Caco-2 (cell line): ENCODE measurements around the gene NAA38. TPM values are rescaled to one million over a fixed set of nuclear protein-coding genes. Genes with fewer than 3 reads are reported as not detected.

Source experiments
- BruUV-seq: library from RNA; stranded (reverse); fragments of 400-500 nt; replicated peaks from 2 replicates; lab custom pipeline; 2021; lab: Mats Ljungman, UMichigan
- CTCF ChIA-PET: fragments of 300-600 bp; sonication (Branson Sonifier 250); formaldehyde crosslinking; loops from one replicate; lab custom pipeline; 2022; ENCODE audit warnings: antibody characterized with exemption; lab: Charles Lee
- POLR2A ChIA-PET: fragments of 300-600 bp; sonication (Branson Sonifier 250); formaldehyde crosslinking; loops from one replicate; lab custom pipeline; 2022; ENCODE audit warnings: antibody characterized with exemption; lab: Charles Lee
- DNase-seq, 2 experiments: peaks; one replicate each; pipeline versions ENCODE4 v3.0.0 to v3.0.0-alpha.2; 2020 to 2022
- H3K27me3 ChIP-seq: replicated peaks from 2 replicates; pipeline ENCODE4 v1.6.0; 2011; ENCODE audit warnings: low read length; ENCODE audit not compliant: control insufficient read depth, insufficient read depth
- H3K36me3 ChIP-seq: 2 replicates; pipeline ENCODE4 v1.5.1; 2011; ENCODE audit warnings: low read length; ENCODE audit not compliant: control insufficient read depth, insufficient read depth
- H3K4me1 ChIP-seq: fragments of 250-450 bp; sonication (Bioruptor Pico); 2 replicates; pipeline ENCODE4 v1.5.1; 2020; ENCODE audit warnings: mild to moderate bottlenecking
- H3K4me3 ChIP-seq: 2 replicates; pipeline ENCODE4 v1.5.1; 2011; ENCODE audit warnings: low read depth, mild to moderate bottlenecking, control low read depth, low read length
- H3K9me3 ChIP-seq: fragments of 250-450 bp; sonication (Bioruptor Pico); 2 replicates; pipeline ENCODE4 v1.5.1; 2020; ENCODE audit warnings: mild to moderate bottlenecking, moderate library complexity
- H3K27ac Mint-ChIP-seq: one replicate; pipeline ENCODE4 v1.8.0; 2022; ENCODE audit warnings: mixed read lengths; ENCODE audit not compliant: unreplicated experiment
- H3K27me3 Mint-ChIP-seq: one replicate; pipeline ENCODE4 v1.8.0; 2022; ENCODE audit warnings: mixed read lengths; ENCODE audit not compliant: insufficient read depth, unreplicated experiment
- H3K36me3 Mint-ChIP-seq: one replicate; pipeline ENCODE4 v1.8.0; 2022; ENCODE audit warnings: mild to moderate bottlenecking, mixed read lengths; ENCODE audit not compliant: insufficient read depth, unreplicated experiment
- H3K4me1 Mint-ChIP-seq: one replicate; pipeline ENCODE4 v1.8.0; 2022; ENCODE audit warnings: low read depth, mixed read lengths; ENCODE audit not compliant: unreplicated experiment
- H3K4me3 Mint-ChIP-seq: one replicate; pipeline ENCODE4 v1.8.0; 2022; ENCODE audit warnings: mild to moderate bottlenecking, moderate library complexity, mixed read lengths; ENCODE audit not compliant: unreplicated experiment
- H3K9me3 Mint-ChIP-seq: one replicate; pipeline ENCODE4 v1.8.0; 2022; ENCODE audit warnings: mixed read lengths; ENCODE audit not compliant: unreplicated experiment
- intact Hi-C: fragments of 100-400 bp; cut with micrococcal nuclease; formaldehyde crosslinking; loops from one replicate; pipeline ENCODE4 v1.10.0; 2022; ENCODE audit not compliant: unreplicated experiment
- total RNA-seq: library from RNA; stranded (reverse); gene quantifications from 2 replicates; pipeline ENCODE4 v1.2.3, GENCODE V29; 2022
- TF ChIP-seq, protein P1 (sequence below), 2 experiments: fragments of 200-600 bp in 1 of 2; IDR thresholded peaks; 1 replicate in 1 of 2; 2 replicates in 1 of 2; pipeline versions ENCODE4 v1.5.1 to v1.8.0; 2011 to 2022; ENCODE audit warnings: antibody characterized with exemption in 1 of 2, control low read depth in 1 of 2, inconsistent platforms in 1 of 2, low read depth in 1 of 2, low read length in 1 of 2, mild to moderate bottlenecking in 1 of 2, moderate library complexity in 1 of 2; ENCODE audit not compliant: insufficient read depth in 1 of 2, severe bottlenecking in 1 of 2, unreplicated experiment in 1 of 2

The NAA38 gene
- total RNA-seq, 1 experiment from 2014 or later: 27.4 TPM

DNA sequence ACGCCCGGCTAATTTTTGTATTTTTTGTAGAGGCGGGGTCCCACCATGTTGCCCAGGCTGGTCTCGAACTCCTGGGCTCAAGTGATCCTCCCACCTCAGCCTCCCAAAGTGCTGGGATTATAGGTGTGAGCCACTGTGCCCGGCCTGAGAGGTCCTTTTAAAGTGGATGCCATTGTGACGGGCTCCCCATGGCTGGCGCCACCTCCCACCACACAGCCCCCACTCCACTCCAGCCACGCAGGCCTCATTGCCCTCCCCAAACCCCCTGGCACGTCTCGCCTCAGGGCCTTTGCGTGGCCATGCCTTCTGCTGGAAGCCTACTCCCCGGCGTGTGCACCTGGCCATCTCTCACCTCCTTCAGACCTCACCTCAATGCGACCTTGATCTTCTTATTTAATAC, 35.2 kb downstream of the NAA38 start:
- Histone ChIP-seq H3K9me3 (no peaks in the 10 kb centered on the region), H3K36me3 (no peaks in the 10 kb centered on the region), H3K4me3 (no peak overlapping the region), H3K4me1 (peaks cover 6% of the 10 kb centered on the region), H3K27me3 (no peaks in the 10 kb centered on the region)
- H3K27me3 Mint-ChIP-seq: no peaks in the 10 kb centered on the region
- DNase-seq: no peak
- no peak overlapping the region for H3K27ac Mint-ChIP-seq
- CTCF ChIA-PET: interaction anchor here (0.6 to 1.0 kb wide), 2 partner anchors 76 to 78 kb away, joined by 3 to 5 read pairs; no protein-coding TSS in a partner anchor
- peaks cover 11% of the 10 kb centered on the region for H3K4me1 Mint-ChIP-seq
- BruUV-seq: no TSS peak
- H3K36me3 Mint-ChIP-seq: no peaks in the 10 kb centered on the region
- no peak overlapping the region for H3K4me3 Mint-ChIP-seq
- H3K9me3 Mint-ChIP-seq: no peaks in the 10 kb centered on the region
- TF ChIP-seq, protein P1, sequence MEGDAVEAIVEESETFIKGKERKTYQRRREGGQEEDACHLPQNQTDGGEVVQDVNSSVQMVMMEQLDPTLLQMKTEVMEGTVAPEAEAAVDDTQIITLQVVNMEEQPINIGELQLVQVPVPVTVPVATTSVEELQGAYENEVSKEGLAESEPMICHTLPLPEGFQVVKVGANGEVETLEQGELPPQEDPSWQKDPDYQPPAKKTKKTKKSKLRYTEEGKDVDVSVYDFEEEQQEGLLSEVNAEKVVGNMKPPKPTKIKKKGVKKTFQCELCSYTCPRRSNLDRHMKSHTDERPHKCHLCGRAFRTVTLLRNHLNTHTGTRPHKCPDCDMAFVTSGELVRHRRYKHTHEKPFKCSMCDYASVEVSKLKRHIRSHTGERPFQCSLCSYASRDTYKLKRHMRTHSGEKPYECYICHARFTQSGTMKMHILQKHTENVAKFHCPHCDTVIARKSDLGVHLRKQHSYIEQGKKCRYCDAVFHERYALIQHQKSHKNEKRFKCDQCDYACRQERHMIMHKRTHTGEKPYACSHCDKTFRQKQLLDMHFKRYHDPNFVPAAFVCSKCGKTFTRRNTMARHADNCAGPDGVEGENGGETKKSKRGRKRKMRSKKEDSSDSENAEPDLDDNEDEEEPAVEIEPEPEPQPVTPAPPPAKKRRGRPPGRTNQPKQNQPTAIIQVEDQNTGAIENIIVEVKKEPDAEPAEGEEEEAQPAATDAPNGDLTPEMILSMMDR (IDR thresholded peaks at IDR 0.05; ENCODE audit: insufficient read depth in 1 of 2, low read depth in 1 of 2, low read length in 1 of 2, severe bottlenecking in 1 of 2, unreplicated experiment in 1 of 2): no peak
- intact Hi-C loops: loop anchor here (1.0 to 5.0 kb wide), 3 partner anchors 35 to 79 kb away; partner anchors contain the start of gene NAA38
- POLR2A ChIA-PET: no interaction called here

DNA sequence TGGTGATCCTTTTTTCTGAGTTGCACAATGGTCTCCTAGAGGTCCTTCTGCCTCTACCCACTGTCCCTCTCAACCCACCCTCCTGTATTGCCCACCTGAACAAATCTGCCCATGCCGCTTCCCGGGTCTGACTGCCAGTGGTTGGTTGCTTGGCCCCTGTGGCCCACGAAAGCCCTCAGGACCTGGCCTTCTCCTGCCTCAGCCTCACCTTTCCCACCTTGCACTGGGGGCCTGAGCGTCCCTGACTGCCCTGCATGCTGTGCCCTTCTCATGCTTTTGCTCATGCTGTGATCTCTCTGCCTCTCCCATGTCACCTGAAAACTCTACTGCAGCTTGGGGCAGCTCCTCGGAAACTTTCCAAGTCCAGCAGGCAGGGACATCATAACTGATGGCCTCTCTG, 37.1 kb downstream of the NAA38 start:
- H3K4me3 ChIP-seq: no peak overlapping the region
- no peaks in the 10 kb centered on the region for H3K36me3 Mint-ChIP-seq
- H3K27ac Mint-ChIP-seq: no peak overlapping the region
- H3K27me3 ChIP-seq: no peaks in the 10 kb centered on the region
- no peak overlapping the region for H3K4me3 Mint-ChIP-seq
- no TSS peak for BruUV-seq
- H3K9me3 Mint-ChIP-seq: no peaks in the 10 kb centered on the region
- H3K9me3 ChIP-seq: no peaks in the 10 kb centered on the region
- peaks cover 15% of the 10 kb centered on the region for H3K4me1 ChIP-seq
- TF ChIP-seq, protein P1 (IDR thresholded peaks at IDR 0.05; ENCODE audit: insufficient read depth in 1 of 2, low read depth in 1 of 2, low read length in 1 of 2, severe bottlenecking in 1 of 2, unreplicated experiment in 1 of 2): no peak
- intact Hi-C loops: loop anchor here (5.0 kb wide), 1 partner anchor 77 kb away; no protein-coding TSS in a partner anchor
- DNase-seq: no peak
- no peaks in the 10 kb centered on the region for H3K27me3 Mint-ChIP-seq
- no peaks in the 10 kb centered on the region for H3K36me3 ChIP-seq
- ChIA-PET POLR2A (no interaction called here), CTCF (no interaction called here)
- H3K4me1 Mint-ChIP-seq: peaks cover 22% of the 10 kb centered on the region

DNA sequence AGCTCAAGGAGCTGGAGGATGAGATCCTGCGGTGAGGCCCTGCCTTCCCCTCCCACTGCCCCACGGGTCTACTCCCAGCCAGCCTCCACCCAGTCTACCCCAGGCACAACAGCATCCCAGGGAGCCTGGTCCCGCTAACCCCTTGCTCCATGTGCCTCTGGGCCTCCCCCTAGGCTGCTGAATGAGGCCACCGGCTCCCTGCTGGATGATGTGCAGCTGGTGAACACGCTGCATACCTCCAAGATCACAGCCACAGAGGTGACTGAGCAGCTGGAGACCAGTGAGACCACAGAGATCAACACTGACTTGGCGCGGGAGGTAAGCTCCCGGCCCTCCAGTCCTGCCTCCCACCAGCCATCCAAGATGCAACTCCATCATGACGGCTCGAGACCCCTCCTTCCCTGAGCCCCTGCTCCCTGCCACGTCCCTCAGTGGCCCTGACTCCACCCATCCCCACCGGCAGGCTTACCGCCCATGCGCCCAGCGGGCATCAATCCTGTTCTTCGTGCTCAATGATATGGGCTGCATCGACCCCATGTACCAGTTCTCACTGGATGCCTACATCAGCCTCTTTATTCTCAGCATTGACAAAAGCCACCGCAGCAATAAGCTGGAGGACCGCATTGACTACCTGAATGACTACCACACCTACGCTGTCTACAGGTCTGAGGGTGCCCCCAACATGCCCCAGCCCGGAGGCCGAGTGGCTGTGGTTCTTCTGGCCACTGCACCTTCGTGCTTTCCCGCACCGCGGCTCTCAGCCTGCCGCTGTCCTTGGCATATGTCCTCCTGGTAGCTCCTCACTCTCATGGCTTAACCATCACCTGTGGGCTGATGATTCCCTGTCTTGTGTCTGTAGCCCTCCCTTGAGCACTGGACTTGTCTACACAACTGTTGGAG, 38.4 kb downstream of the NAA38 start:
- CTCF ChIA-PET: no interaction called here
- TF ChIP-seq, protein P1 (IDR thresholded peaks at IDR 0.05; ENCODE audit: insufficient read depth in 1 of 2, low read depth in 1 of 2, low read length in 1 of 2, severe bottlenecking in 1 of 2, unreplicated experiment in 1 of 2): no peak
- POLR2A ChIA-PET: no interaction called here
- no peaks in the 10 kb centered on the region for H3K27me3 Mint-ChIP-seq
- Histone ChIP-seq H3K27me3 (no peaks in the 10 kb centered on the region), H3K4me3 (no peak overlapping the region), H3K36me3 (no peaks in the 10 kb centered on the region), H3K4me1 (peaks cover 15% of the 10 kb centered on the region), H3K9me3 (no peaks in the 10 kb centered on the region)
- BruUV-seq: no TSS peak
- peaks cover 16% of the 10 kb centered on the region for H3K4me1 Mint-ChIP-seq
- no peak overlapping the region for H3K4me3 Mint-ChIP-seq
- peak overlapping the region; percentile 29 for H3K27ac Mint-ChIP-seq
- DNase-seq: no peak
- no peaks in the 10 kb centered on the region for H3K36me3 Mint-ChIP-seq
- intact Hi-C loops: no loop called here
- H3K9me3 Mint-ChIP-seq: no peaks in the 10 kb centered on the region
